CD14-positive monocyte (primary cell): ENCODE results near the gene GRID1. TPM values are rescaled to one million over a fixed set of nuclear protein-coding genes. Genes with fewer than 3 reads are reported as not detected.

ENCODE experiments used
- DNase-seq, 3 donors: peaks; one replicate each; pipeline ENCODE4 v3.0.0-alpha.2; 2011 to 2022
- H2AFZ ChIP-seq: 2 replicates; pipeline ENCODE4 v1.6.0; 2012; ENCODE audit warnings: mild to moderate bottlenecking, low read depth, low read length, inconsistent platforms; ENCODE audit not compliant: insufficient read depth, poor library complexity, severe bottlenecking
- H3K27ac ChIP-seq, 2 donors: 1 replicate in 1 of 2; 2 replicates in 1 of 2; pipeline ENCODE4 v1.5.1; 2012 to 2013; ENCODE audit warnings: low read length in 2 of 2, control low read depth in 1 of 2, inconsistent platforms in 1 of 2, low read depth in 1 of 2, mild to moderate bottlenecking in 1 of 2
- H3K27me3 ChIP-seq, 2 donors: one replicate each; pipeline versions ENCODE4 v1.6.0 to v1.6.1; 2011 to 2013; ENCODE audit warnings: low read length in 2 of 2; ENCODE audit not compliant: control insufficient read depth in 2 of 2, insufficient read depth in 2 of 2
- H3K36me3 ChIP-seq, 2 donors: replicated peaks in 1 of 2; 1 replicate in 1 of 2; 2 replicates in 1 of 2; pipeline versions ENCODE4 v1.5.1 to v1.6.1; 2012 to 2013; ENCODE audit warnings: low read length in 2 of 2, control low read depth in 1 of 2, inconsistent platforms in 1 of 2, mild to moderate bottlenecking in 1 of 2; ENCODE audit not compliant: insufficient read depth in 2 of 2, control insufficient read depth in 1 of 2
- H3K4me1 ChIP-seq, 2 donors: 1 replicate in 1 of 2; 2 replicates in 1 of 2; pipeline versions ENCODE4 v1.5.1 to v1.6.1; 2012 to 2013; ENCODE audit warnings: low read length in 2 of 2, control low read depth in 1 of 2, inconsistent platforms in 1 of 2, mild to moderate bottlenecking in 1 of 2, moderate library complexity in 1 of 2; ENCODE audit not compliant: insufficient read depth in 2 of 2, control insufficient read depth in 1 of 2
- H3K4me2 ChIP-seq: replicated peaks from 2 replicates; pipeline ENCODE3; 2012; ENCODE audit warnings: low read length, moderate library complexity, mild to moderate bottlenecking; ENCODE audit not compliant: poor library complexity, severe bottlenecking; ENCODE audit errors: extremely low read depth
- H3K4me3 ChIP-seq, 3 experiments: fragments of 200-600 bp in 1 of 3; sonication (generic) in 1 of 3; replicated peaks in 1 of 3; 1 replicate in 2 of 3; 2 replicates in 1 of 3; pipeline ENCODE4 v1.5.1; 2011 to 2013; ENCODE audit warnings: low read length in 3 of 3, mild to moderate bottlenecking in 3 of 3, control low read depth in 2 of 3, low read depth in 2 of 3, inconsistent platforms in 1 of 3, moderate library complexity in 1 of 3
- H3K79me2 ChIP-seq: 2 replicates; pipeline ENCODE4 v1.6.0; 2012; ENCODE audit warnings: mild to moderate bottlenecking, control low read depth, inconsistent platforms, low read length, moderate library complexity; ENCODE audit not compliant: insufficient read depth
- H3K9ac ChIP-seq: 2 replicates; pipeline ENCODE4 v1.6.0; 2017; ENCODE audit warnings: low read length, mild to moderate bottlenecking; ENCODE audit not compliant: insufficient read depth, poor library complexity, severe bottlenecking
- H3K9me3 ChIP-seq, 2 donors: replicated peaks in 1 of 2; 1 replicate in 1 of 2; 2 replicates in 1 of 2; pipeline versions ENCODE4 v1.5.1 to v1.6.1; 2012 to 2013; ENCODE audit warnings: low read length in 2 of 2, control low read depth in 1 of 2; ENCODE audit not compliant: control insufficient read depth in 1 of 2, insufficient read depth in 1 of 2
- H4K20me1 ChIP-seq: 2 replicates; pipeline ENCODE4 v1.6.0; 2012; ENCODE audit warnings: mild to moderate bottlenecking, low read length, control low read depth, moderate library complexity; ENCODE audit not compliant: insufficient read depth
- H3K27ac Mint-ChIP-seq, 7 donors: one replicate each; pipeline ENCODE4 v1.8.0; 2020; ENCODE audit warnings: mild to moderate bottlenecking in 7 of 7, mixed read lengths in 7 of 7, moderate library complexity in 6 of 7, inconsistent platforms in 2 of 7
- H3K27me3 Mint-ChIP-seq, 3 donors: one replicate each; pipeline ENCODE4 v1.8.0; 2021 to 2022; ENCODE audit warnings: low read depth in 3 of 3, mild to moderate bottlenecking in 3 of 3, mixed read lengths in 3 of 3, moderate library complexity in 3 of 3, inconsistent platforms in 1 of 3
- H3K36me3 Mint-ChIP-seq, 2 donors: one replicate each; pipeline ENCODE4 v1.8.0; 2020; ENCODE audit warnings: mixed read lengths in 2 of 2, inconsistent platforms in 1 of 2, mild to moderate bottlenecking in 1 of 2
- H3K4me1 Mint-ChIP-seq: one replicate; pipeline ENCODE4 v1.8.0; 2020; ENCODE audit warnings: mild to moderate bottlenecking, mixed read lengths
- H3K4me3 Mint-ChIP-seq, 2 donors: one replicate each; pipeline ENCODE4 v1.8.0; 2020; ENCODE audit warnings: mild to moderate bottlenecking in 2 of 2, mixed read lengths in 2 of 2, moderate library complexity in 1 of 2
- H3K9me3 Mint-ChIP-seq, 7 donors: one replicate each; pipeline ENCODE4 v1.8.0; 2020 to 2022; ENCODE audit warnings: mixed read lengths in 7 of 7, mild to moderate bottlenecking in 6 of 7, moderate library complexity in 6 of 7, inconsistent platforms in 2 of 7
- WGBS: methylation state at CpG from one replicate; pipeline ENCODE4 v1.1.5; 2013; ENCODE audit warnings: missing lambda C conversion rate; ENCODE audit not compliant: insufficient coverage; 5-methylcytosine and 5-hydroxymethylcytosine counted together
- intact Hi-C, 2 donors: fragments of 100-400 bp; cut with micrococcal nuclease; formaldehyde crosslinking; loops; one replicate each; pipeline versions ENCODE4 v1.15.0 to v1.15.1; 2023
- polyA plus RNA-seq, 3 donors: library from polyadenylated mRNA; depleted of rRNA in 1 of 3; unstranded in 2 of 3; stranded (reverse) in 1 of 3; fragments of 300-500 nt in 2 of 3; fragments of >200 nt in 1 of 3; fragmentation: Illumina TruSeq in 2 of 3; gene quantifications; 1 replicate in 2 of 3; 2 replicates in 1 of 3; pipeline ENCODE4 v1.2.3, GENCODE V29; 2012 to 2021
- TF ChIP-seq, protein P1 (sequence below): fragments of 200-600 bp; IDR thresholded peaks from one replicate; pipeline ENCODE4 v1.8.0; 2022; ENCODE audit warnings: antibody characterized with exemption, mild to moderate bottlenecking

The GRID1 gene
- polyA plus RNA-seq, 3 donors: not detected

DNA sequence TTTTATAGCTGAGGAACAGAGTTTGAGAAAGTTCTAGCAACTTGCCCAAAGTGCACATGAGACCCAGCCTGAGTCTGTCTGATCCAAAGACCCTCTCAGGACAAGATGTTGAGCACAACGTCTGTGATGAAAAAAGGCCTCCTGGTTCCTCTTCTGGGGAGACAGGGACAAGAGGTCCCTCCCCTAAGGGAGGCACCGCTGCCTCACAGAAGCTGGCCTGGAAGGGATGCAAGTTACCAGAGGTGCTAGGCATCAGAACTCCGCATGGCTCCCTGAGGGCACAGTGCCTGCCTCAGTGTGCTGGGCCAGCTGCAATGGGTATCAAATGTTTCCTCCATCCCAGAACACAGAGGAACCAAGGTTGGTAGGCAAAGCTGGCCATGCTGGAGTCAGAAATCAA lies 302.4 kb downstream of the GRID1 start:
- Mint-ChIP-seq H3K9me3 (no peaks in the 10 kb centered on the region), H3K27ac (no peak overlapping the region), H3K27me3 (peaks cover 4 to 11% (median 10%) of the 10 kb centered on the region in 3 donors), H3K36me3 (no peaks in the 10 kb centered on the region), H3K4me3 (no peak overlapping the region), H3K4me1 (no peaks in the 10 kb centered on the region)
- Histone ChIP-seq H3K36me3 (no peaks in the 10 kb centered on the region), H3K27me3 (no peaks in the 10 kb centered on the region), H3K4me2 (no peak overlapping the region), H3K9me3 (no peaks in the 10 kb centered on the region), H2AFZ (no peak overlapping the region), H3K4me3 (no peak overlapping the region), H4K20me1 (no peaks in the 10 kb centered on the region), H3K79me2 (no peaks in the 10 kb centered on the region), H3K27ac (no peak overlapping the region), H3K4me1 (no peaks in the 10 kb centered on the region), H3K9ac (no peak overlapping the region)
- TF ChIP-seq, protein P1, sequence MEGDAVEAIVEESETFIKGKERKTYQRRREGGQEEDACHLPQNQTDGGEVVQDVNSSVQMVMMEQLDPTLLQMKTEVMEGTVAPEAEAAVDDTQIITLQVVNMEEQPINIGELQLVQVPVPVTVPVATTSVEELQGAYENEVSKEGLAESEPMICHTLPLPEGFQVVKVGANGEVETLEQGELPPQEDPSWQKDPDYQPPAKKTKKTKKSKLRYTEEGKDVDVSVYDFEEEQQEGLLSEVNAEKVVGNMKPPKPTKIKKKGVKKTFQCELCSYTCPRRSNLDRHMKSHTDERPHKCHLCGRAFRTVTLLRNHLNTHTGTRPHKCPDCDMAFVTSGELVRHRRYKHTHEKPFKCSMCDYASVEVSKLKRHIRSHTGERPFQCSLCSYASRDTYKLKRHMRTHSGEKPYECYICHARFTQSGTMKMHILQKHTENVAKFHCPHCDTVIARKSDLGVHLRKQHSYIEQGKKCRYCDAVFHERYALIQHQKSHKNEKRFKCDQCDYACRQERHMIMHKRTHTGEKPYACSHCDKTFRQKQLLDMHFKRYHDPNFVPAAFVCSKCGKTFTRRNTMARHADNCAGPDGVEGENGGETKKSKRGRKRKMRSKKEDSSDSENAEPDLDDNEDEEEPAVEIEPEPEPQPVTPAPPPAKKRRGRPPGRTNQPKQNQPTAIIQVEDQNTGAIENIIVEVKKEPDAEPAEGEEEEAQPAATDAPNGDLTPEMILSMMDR: no peak
- intact Hi-C loops: no loop called here
- 40% methylated on average over 3 of the region's 3 CpGs for WGBS
- no peak for DNase-seq

- peaks cover 4 to 11% (median 7%) of the 10 kb centered on the region in 3 donors for H3K27me3 Mint-ChIP-seq
- no peaks in the 10 kb centered on the region for H3K79me2 ChIP-seq
- H2AFZ ChIP-seq: no peak overlapping the region
- TF ChIP-seq, protein P1: no peak
- H3K27ac ChIP-seq: no peak overlapping the region
- intact Hi-C loops: no loop called here
- 80% methylated on average over 1 of the region's 1 CpG for WGBS
- no peaks in the 10 kb centered on the region for H3K27me3 ChIP-seq
- H3K27ac Mint-ChIP-seq: no peak overlapping the region
- no peak overlapping the region for H3K9ac ChIP-seq
- H4K20me1 ChIP-seq: no peaks in the 10 kb centered on the region
- H3K36me3 Mint-ChIP-seq: no peaks in the 10 kb centered on the region
- H3K36me3 ChIP-seq: no peaks in the 10 kb centered on the region
- H3K9me3 ChIP-seq: no peaks in the 10 kb centered on the region
- H3K4me3 Mint-ChIP-seq: no peak overlapping the region
- H3K4me3 ChIP-seq: no peak overlapping the region
- no peak overlapping the region for H3K4me2 ChIP-seq
- H3K4me1 Mint-ChIP-seq: no peaks in the 10 kb centered on the region
- no peaks in the 10 kb centered on the region for H3K4me1 ChIP-seq
- H3K9me3 Mint-ChIP-seq: no peaks in the 10 kb centered on the region
- DNase-seq: no peak
These were observed 303.3 kb downstream of the GRID1 start for GRCh38 chr10:86063341-86063740.
